Fibroblast of mammary gland (primary cell): ENCODE measurements around the gene SRPK1.

Experiments
- DNase-seq: peaks from one replicate; pipeline ENCODE4 v3.0.0-alpha.2; 2010; ENCODE audit warnings: low read depth
- H3K4me3 ChIP-seq: 2 replicates; pipeline ENCODE4 v1.5.1; 2011; ENCODE audit warnings: low read depth, mild to moderate bottlenecking, low read length, moderate library complexity; ENCODE audit not compliant: control insufficient read depth
- CTCF ChIP-seq: conservative IDR thresholded peaks from 2 replicates; pipeline ENCODE4 v1.5.1; 2011; ENCODE audit warnings: low read depth, low read length, inconsistent platforms; ENCODE audit not compliant: control insufficient read depth, insufficient read depth

The SRPK1 gene

GRCh38 chr6:35852994-35853393 is 67.9 kb downstream of the SRPK1 start:
- no peak overlapping the region for H3K4me3 ChIP-seq
- no peak for DNase-seq
- no peak for TF ChIP-seq CTCF

GRCh38 chr6:35850208-35850607 is 70.7 kb downstream of the SRPK1 start:
- no peak for TF ChIP-seq CTCF
- H3K4me3 ChIP-seq: no peak overlapping the region
- no peak for DNase-seq

- DNase-seq: no peak
- no peak for TF ChIP-seq CTCF
- H3K4me3 ChIP-seq: no peak overlapping the region
These were observed 76.6 kb downstream of the SRPK1 start for GRCh38 chr6:35844290-35844689.

GRCh38 chr6:35842381-35842780 is 78.5 kb downstream of the SRPK1 start:
- TF ChIP-seq CTCF: no peak
- H3K4me3 ChIP-seq: no peak overlapping the region
- DNase-seq: no peak

- no peak for DNase-seq
- TF ChIP-seq CTCF: no peak
These were observed 81.9 kb downstream of the SRPK1 start for GRCh38 chr6:35839019-35839418.

GRCh38 chr6:35833536-35833935 is 87.4 kb downstream of the SRPK1 start:
- peak; percentile 25 for DNase-seq
- no peak for TF ChIP-seq CTCF
- no peak overlapping the region for H3K4me3 ChIP-seq

More at GRCh38 chr6:35839019-35839418, 81.9 kb downstream of the SRPK1 start:
- H3K4me3 ChIP-seq: no peak overlapping the region
